Esophagus squamous epithelium (tissue), 5 donors: ENCODE measurements around the gene MED13L. TPM values are rescaled to one million over a fixed set of nuclear protein-coding genes. Genes with fewer than 3 reads are reported as not detected.

Experiments
- DNase-seq: peaks from one replicate; lab custom pipeline; 2025; lab: John Stamatoyannopoulos, UW
- H3K27ac ChIP-seq, 4 donors: fragments of 200-600 bp; sonication (generic); one replicate each; pipeline ENCODE4 v1.5.1; 2016 to 2019; ENCODE audit warnings: mild to moderate bottlenecking in 1 of 4
- H3K27me3 ChIP-seq, 4 donors: fragments of 200-600 bp; sonication (generic); 1 replicate in 3 of 4; 2 replicates in 1 of 4; pipeline versions ENCODE4 v1.5.1 to v1.6.0; 2017 to 2021; ENCODE audit warnings: antibody characterized with exemption in 1 of 4
- H3K36me3 ChIP-seq, 3 donors: fragments of 200-600 bp; sonication (generic); one replicate each; pipeline ENCODE4 v1.5.1; 2016 to 2019
- H3K4me1 ChIP-seq, 3 donors: fragments of 200-600 bp; sonication (generic); one replicate each; pipeline ENCODE4 v1.5.1; 2017 to 2019
- H3K4me3 ChIP-seq, 4 donors: fragments of 200-600 bp; sonication (generic); 1 replicate in 3 of 4; 2 replicates in 1 of 4; pipeline ENCODE4 v1.5.1; 2016 to 2019; ENCODE audit warnings: mild to moderate bottlenecking in 2 of 4, moderate library complexity in 1 of 4
- H3K9me3 ChIP-seq, 3 donors: fragments of 200-600 bp; sonication (generic); one replicate each; pipeline ENCODE4 v1.5.1; 2016 to 2019
- CTCF ChIP-seq, 6 experiments: fragments of 450-650 bp in 4 of 6; fragments of 200-600 bp in 2 of 6; sonication (generic) in 2 of 6; IDR thresholded peaks; one replicate each; pipeline ENCODE4 v1.5.1; 2016 to 2019; ENCODE audit warnings: antibody characterized with exemption in 6 of 6, mild to moderate bottlenecking in 4 of 6, moderate library complexity in 4 of 6
- POLR2A ChIP-seq, 4 donors: fragments of 450-650 bp; IDR thresholded peaks; one replicate each; pipeline ENCODE4 v1.6.1; 2017; ENCODE audit warnings: antibody characterized with exemption in 4 of 4, mild to moderate bottlenecking in 4 of 4, moderate library complexity in 3 of 4
- WGBS, 2 donors: methylation state at CpG; one replicate each; pipeline ENCODE4 v1.1.5; 2018; 5-methylcytosine and 5-hydroxymethylcytosine counted together
- intact Hi-C: fragments of 100-400 bp; cut with DNase I; formaldehyde crosslinking; loops from one replicate; pipeline ENCODE4 v1.15.0; 2022
- total RNA-seq, 4 donors: library from RNA; depleted of rRNA; stranded (reverse); fragments of >200 nt; gene quantifications; one replicate each; pipeline ENCODE4 v1.1.0, GENCODE V29; 2016
- donor health status: DM: yes; HTN: yes; CAD: no.

The MED13L gene
- total RNA-seq, 4 donors from 2014 or later: 52.2 to 137 (median 62.1) TPM

- Histone ChIP-seq H3K4me1 (no peaks in the 10 kb centered on the region), H3K9me3 (no peaks in the 10 kb centered on the region), H3K36me3 (no peaks in the 10 kb centered on the region), H3K27me3 (no peaks in the 10 kb centered on the region), H3K4me3 (no peak overlapping the region), H3K27ac (no peak overlapping the region)
- DNase-seq: no peak
- no peak for TF ChIP-seq POLR2A (IDR thresholded peaks at IDR 0.05)
- TF ChIP-seq CTCF (IDR thresholded peaks at IDR 0.05): no peak
- 93 to 94% methylated on average over 4 of the region's 4 CpGs for WGBS, 2 donors
- intact Hi-C loops: no loop called here
Measured at GRCh38 chr12:116027551-116027821, 250.0 kb downstream of the MED13L start.

- intact Hi-C loops: no loop called here
- Histone ChIP-seq H3K27ac (no peak overlapping the region), H3K9me3 (no peaks in the 10 kb centered on the region), H3K36me3 (no peaks in the 10 kb centered on the region), H3K4me3 (no peak overlapping the region), H3K27me3 (no peaks in the 10 kb centered on the region), H3K4me1 (no peaks in the 10 kb centered on the region)
- no peak for DNase-seq
- TF ChIP-seq CTCF (IDR thresholded peaks at IDR 0.05) (no peak), POLR2A (IDR thresholded peaks at IDR 0.05) (no peak)
- 69 to 71% methylated on average over 7 of the region's 7 CpGs for WGBS, 2 donors
Measured at GRCh38 chr12:116026768-116027550, 250.5 kb downstream of the MED13L start.

GRCh38 chr12:116026346-116026745, 251.1 kb downstream of the MED13L start:
- intact Hi-C loops: no loop called here

GRCh38 chr12:116024769-116025168, 252.7 kb downstream of the MED13L start:
- Histone ChIP-seq H3K9me3 (no peaks in the 10 kb centered on the region), H3K36me3 (peaks cover 0 to 10% (median 0%) of the 10 kb centered on the region in 3 donors), H3K4me1 (no peaks in the 10 kb centered on the region), H3K27me3 (no peaks in the 10 kb centered on the region), H3K27ac (no peak overlapping the region), H3K4me3 (no peak overlapping the region)
- 57 to 86% methylated on average over 2 of the region's 2 CpGs for WGBS, 2 donors
- DNase-seq: no peak
- intact Hi-C loops: no loop called here
- no peak for TF ChIP-seq POLR2A (IDR thresholded peaks at IDR 0.05)
- no peak for TF ChIP-seq CTCF (IDR thresholded peaks at IDR 0.05)

More at GRCh38 chr12:116026346-116026745, 251.1 kb downstream of the MED13L start:
- peaks cover 0 to 2% (median 0%) of the 10 kb centered on the region in 3 donors for H3K36me3 ChIP-seq
- H3K9me3 ChIP-seq: no peaks in the 10 kb centered on the region
- DNase-seq: no peak
- no peak overlapping the region for H3K4me3 ChIP-seq
- H3K27ac ChIP-seq: no peak overlapping the region
- H3K27me3 ChIP-seq: no peaks in the 10 kb centered on the region
- no peaks in the 10 kb centered on the region for H3K4me1 ChIP-seq
- TF ChIP-seq POLR2A (IDR thresholded peaks at IDR 0.05): no peak
- no peak for TF ChIP-seq CTCF (IDR thresholded peaks at IDR 0.05)

- no peak for DNase-seq
- Histone ChIP-seq H3K4me1 (peaks cover 0 to 6% (median 0%) of the 10 kb centered on the region in 3 donors), H3K36me3 (peaks cover 0 to 52% (median 4%) of the 10 kb centered on the region in 3 donors), H3K27me3 (no peaks in the 10 kb centered on the region), H3K4me3 (no peak overlapping the region), H3K9me3 (no peaks in the 10 kb centered on the region), H3K27ac (no peak overlapping the region)
- intact Hi-C loops: no loop called here
- TF ChIP-seq CTCF (IDR thresholded peaks at IDR 0.05) (no peak), POLR2A (IDR thresholded peaks at IDR 0.05) (no peak)
Measured at GRCh38 chr12:116019415-116019814, 258.1 kb downstream of the MED13L start.
